ENCODE data around the gene AMOTL2. TPM values are rescaled to one million over a fixed set of nuclear protein-coding genes. Genes with fewer than 3 reads are reported as not detected.

Gene AMOTL2
- total and polyA plus RNA-seq, 10 of the 15 experiments (the other 5 are each of a cell fraction or from before 2014, with no cell fraction given) = 0.20 to 0.33 TPM; not detected in 8

GRCh38 chr3:134354612-134355251 is 19.5 kb downstream of the AMOTL2 start (continued):
- TF ChIP-seq CUX1 (IDR thresholded peaks at IDR 0.05; ENCODE audit: insufficient replicate concordance, low read depth, low read length) (no peak), HCFC1 (IDR thresholded peaks at IDR 0.05; ENCODE audit: low read length) (no peak), ZSCAN29 (IDR thresholded peaks at IDR 0.05) (no peak), RB1 (IDR thresholded peaks at IDR 0.05; ENCODE audit: borderline replicate concordance) (no peak), SIN3A (IDR thresholded peaks at IDR 0.05; ENCODE audit: low read depth, low read length) (no peak), ATF3 (IDR thresholded peaks at IDR 0.05; ENCODE audit: borderline replicate concordance, extremely low read depth, low read depth, low read length) (no peak), ZNF274 (IDR thresholded peaks at IDR 0.05; ENCODE audit: insufficient read depth, insufficient read length) (no peak)
